ENCODE data around the gene CFAP46. TPM values are rescaled to one million over a fixed set of nuclear protein-coding genes. Genes with fewer than 3 reads are reported as not detected.

CFAP46 gene
- polyA plus RNA-seq, 4 donors: 7.2 to 9.9 (median 8.4) TPM

DNA sequence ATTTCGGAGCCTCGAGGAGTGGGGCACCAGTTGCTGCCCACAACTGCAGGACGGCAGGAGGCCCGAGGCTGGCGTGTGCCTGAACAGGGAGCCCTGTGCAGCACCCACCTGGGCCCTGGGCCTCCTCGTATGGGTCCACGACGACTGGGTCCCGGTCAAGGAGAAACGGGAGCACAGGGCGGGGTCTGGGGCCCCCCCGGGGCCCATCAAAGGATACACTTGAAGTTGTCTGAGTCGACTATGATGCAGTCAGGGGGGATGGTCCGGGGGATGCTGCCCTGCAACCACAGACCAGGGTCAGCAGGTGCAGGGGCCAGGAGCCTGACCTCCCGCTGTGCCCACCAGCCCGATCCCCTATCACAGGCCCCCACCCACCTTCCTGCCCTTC, 127.9 kb downstream of the CFAP46 start:
- DNase-seq (ENCODE audit: low read depth in 4 of 4, low spot score in 3 of 4): no peak

- no peak for DNase-seq (ENCODE audit: low read depth in 4 of 4, low spot score in 3 of 4)
Observed at GRCh38 chr10:132813560-132814468, 128.6 kb downstream of the CFAP46 start.

GRCh38 chr10:132813001-132813401, 129.4 kb downstream of the CFAP46 start:
- no peak for DNase-seq (ENCODE audit: low read depth in 4 of 4, low spot score in 3 of 4)

GRCh38 chr10:132812520-132812919, 129.8 kb downstream of the CFAP46 start:
- DNase-seq (ENCODE audit: low read depth in 4 of 4, low spot score in 3 of 4): no peak

- DNase-seq (ENCODE audit: low read depth in 4 of 4, low spot score in 3 of 4): no peak
Observed at GRCh38 chr10:132811891-132812481, 130.4 kb downstream of the CFAP46 start.

GRCh38 chr10:132810807-132811700, 131.3 kb downstream of the CFAP46 start:
- no peak for DNase-seq (ENCODE audit: low read depth in 4 of 4, low spot score in 3 of 4)

GRCh38 chr10:132810141-132810806, 132.1 kb downstream of the CFAP46 start:
- DNase-seq (ENCODE audit: low read depth in 4 of 4, low spot score in 3 of 4): no peak

DNA sequence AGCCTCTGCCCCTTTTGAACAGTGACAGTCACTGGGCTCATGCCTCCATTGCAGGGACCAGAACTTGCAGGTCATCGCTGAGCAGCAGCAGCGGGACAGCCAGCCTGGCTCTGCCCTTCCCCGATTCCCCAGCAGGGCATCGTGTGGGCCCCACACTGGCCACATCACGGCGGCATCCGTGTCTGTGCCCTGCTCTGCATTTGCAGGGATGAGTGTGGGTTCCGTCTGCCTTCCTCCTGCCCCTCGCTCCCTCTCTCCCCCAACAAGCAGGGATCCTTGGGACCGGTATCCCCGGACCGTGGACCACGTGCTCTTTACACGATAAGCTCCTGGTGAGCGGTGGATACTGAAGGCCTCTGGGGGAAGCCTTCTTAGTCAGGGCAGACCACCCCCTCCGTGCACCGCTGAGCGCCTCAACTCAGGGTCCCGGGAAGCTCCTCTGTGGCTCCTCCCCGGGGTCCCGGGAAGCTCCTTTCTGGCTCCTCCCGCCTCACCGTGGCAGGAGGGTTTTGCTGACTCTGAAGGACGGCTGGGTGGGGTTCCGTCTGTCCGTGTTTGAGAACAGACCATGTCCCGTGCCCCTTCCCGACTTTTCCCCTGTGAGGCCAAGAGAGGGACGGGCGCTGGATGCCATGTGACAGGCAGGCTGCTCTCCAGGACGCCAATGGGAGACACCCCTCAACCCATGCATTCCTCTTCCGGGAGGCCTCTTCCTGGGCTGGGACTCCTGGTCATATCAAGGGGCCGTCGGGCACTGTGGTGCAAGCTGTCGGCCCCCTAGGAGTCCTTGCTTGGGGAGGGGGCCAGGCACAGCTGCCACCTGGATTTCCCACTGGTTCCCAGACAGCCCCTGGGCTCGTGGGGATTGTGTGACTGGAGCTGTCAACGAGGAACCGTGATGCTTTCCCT, 132.9 kb downstream of the CFAP46 start:
- no peak for DNase-seq (ENCODE audit: low read depth in 4 of 4, low spot score in 3 of 4)

DNA sequence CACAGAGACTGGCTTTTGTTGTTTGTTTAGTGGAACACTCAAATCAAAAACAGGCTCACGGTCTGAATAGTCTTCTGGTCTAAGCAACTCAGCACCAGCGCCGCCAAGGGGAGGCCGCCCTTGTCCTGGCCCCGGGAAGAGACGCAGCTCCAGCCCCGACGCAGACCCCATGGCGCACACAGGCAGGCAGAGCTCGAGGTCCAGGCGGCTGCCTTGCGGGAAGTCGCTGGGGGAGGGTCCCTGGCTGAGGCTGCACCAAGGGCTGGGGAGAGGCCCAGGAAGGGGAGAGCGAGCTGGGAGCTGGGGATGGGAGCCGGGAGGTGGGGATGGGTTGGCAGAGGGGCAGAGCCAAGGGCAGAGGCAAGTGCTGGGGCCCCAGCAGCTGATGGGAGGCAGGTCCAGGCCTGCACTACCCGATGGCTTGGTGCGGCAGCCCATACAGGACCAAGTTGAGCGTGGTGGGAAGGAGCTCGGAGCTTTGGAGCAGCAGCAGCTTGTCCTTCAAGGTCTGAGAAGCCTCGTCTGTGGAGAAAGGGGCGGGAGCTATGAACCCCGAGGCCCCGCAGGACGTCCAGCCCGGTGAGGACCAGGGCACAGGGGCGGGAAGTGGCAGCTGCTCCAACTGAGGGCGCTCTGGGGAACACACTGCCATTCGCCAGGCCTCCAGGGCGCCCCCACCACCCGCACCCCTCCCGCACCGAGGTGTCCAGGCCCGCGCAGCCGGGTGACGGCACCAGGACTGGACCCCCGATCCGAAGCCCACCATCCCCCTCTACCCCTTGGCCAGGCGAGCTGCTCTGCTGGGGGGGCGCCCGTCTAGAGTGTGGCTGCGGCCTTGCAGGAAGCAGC, 133.8 kb downstream of the CFAP46 start:
- DNase-seq (ENCODE audit: low read depth in 4 of 4, low spot score in 3 of 4): no peak

GRCh38 chr10:132807621-132808049, 134.7 kb downstream of the CFAP46 start:
- no peak for DNase-seq (ENCODE audit: low read depth in 4 of 4, low spot score in 3 of 4)

- no peak for DNase-seq (ENCODE audit: low read depth in 4 of 4, low spot score in 3 of 4)
Observed at GRCh38 chr10:132806561-132807003, 135.8 kb downstream of the CFAP46 start.

GRCh38 chr10:132806110-132806509, 136.3 kb downstream of the CFAP46 start:
- no peak for DNase-seq (ENCODE audit: low read depth in 4 of 4, low spot score in 3 of 4)

- DNase-seq (ENCODE audit: low read depth in 4 of 4, low spot score in 3 of 4): no peak
Observed at GRCh38 chr10:132805599-132805998, 136.8 kb downstream of the CFAP46 start.

DNA sequence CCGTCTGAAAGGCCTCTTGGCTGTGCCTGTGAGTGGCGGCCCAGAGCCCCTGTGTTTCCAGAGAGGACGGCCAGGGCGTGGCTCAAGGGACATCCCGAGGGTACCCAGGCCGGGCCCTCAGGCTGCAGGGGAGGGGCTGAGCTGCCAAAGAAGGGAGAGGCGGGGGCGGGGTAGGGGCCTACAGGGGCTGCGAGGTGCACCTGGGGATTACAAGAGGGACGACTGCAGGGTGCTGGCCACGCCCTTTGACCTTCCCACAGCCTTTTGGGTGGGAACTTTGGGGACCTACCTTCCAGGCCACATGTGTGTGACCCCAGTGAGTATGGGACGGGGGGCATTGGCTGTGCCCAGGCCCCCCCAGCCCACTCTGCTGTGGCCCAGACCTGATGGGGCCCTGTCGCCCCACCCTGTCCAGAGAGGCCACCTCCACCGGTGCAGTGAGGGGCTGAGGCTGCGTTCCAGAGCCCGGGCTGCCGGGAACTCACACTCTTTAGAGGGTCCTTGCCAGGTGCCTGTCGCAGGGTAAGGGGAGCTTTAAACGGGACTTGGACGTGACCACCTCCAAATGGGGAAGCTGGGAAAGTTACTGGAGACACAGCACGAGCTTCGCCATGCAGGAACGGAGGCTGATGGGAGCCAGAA, 137.5 kb downstream of the CFAP46 start:
- DNase-seq (ENCODE audit: low read depth in 4 of 4, low spot score in 3 of 4): no peak

GRCh38 chr10:132804287-132804686, 138.1 kb downstream of the CFAP46 start:
- no peak for DNase-seq (ENCODE audit: low read depth in 4 of 4, low spot score in 3 of 4)

- no peak for DNase-seq (ENCODE audit: low read depth in 4 of 4, low spot score in 3 of 4)
Observed at GRCh38 chr10:132803416-132804210, 138.8 kb downstream of the CFAP46 start.

GRCh38 chr10:132802694-132803320, 139.6 kb downstream of the CFAP46 start:
- no peak for DNase-seq (ENCODE audit: low read depth in 4 of 4, low spot score in 3 of 4)
